GM12875 (cell line): ENCODE measurements around the gene TRIM49B.
"Not testable (repeated sequence)": the region's sequence is repeated elsewhere in the genome, so short reads cannot be mapped to it uniquely, and the experiment has no call there.

Source experiments
- H3K4me3 ChIP-seq: one replicate; pipeline ENCODE4 v1.5.1; 2011; ENCODE audit warnings: low read depth, low read length, control low read depth

Gene TRIM49B, protein sequence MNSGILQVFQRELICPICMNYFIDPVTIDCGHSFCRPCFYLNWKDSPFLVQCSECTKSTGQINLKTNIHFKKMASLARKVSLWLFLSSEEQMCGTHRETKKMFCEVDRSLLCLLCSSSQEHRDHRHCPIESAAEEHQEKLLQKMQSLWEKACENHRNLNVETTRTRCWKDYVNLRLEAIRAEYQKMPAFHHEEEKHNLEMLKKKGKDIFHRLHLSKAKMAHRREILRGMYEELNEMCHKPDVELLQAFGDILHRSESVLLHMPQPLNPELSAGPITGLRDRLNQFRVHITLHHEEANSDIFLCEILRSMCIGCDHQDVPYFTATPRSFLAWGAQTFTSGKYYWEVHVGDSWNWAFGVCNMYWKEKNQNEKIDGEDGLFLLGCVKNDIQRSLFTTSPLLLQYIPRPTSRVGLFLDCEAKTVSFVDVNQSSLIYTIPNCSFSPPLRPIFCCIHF

DNA sequence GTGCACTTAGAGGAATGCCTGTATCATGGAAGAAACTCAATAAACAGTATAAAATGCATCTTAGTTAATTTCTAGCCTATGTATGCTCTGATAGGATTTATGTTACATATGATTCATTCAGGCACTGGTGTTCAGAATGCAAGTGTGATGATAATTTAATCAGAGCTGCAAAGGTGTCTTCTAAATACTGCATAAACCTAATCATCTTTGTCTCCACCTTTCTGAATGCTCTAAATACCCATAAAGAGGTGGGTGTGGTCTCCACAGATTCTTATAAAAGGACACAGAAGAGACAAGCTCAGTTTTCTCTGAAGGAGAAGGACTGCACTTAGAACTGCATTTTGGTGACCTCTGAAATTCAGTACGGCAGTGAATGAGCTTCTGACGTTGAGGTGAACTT lies at the start of gene TRIM49B:
TSS of gene TRIM49B (plus strand) at position 301 of the 400 bp plus-strand sequence. CDS start 2,777 bp downstream, outside the sequence.
- not testable (repeated sequence) for H3K4me3 ChIP-seq

DNA sequence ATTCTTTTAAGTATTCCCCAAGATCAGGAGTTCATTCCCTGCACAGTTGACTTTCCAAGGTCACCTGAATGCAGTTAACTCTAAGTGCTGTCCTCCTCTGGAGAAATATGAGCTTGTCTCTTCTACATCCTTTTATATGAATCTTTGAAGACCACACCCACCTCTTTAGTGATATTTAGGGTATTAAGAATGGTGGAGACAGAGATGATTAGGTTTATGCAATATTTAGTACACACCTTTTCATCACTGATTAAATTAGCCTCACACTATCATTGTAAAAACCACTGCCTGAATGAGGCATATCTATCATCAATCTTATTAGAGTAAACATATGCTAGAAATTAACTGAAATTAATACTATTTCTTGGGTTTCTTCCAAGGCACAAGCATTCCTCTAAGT lies 44.8 kb upstream of the TRIM49B start, which contains the start of gene TRIM51G:
TSS of gene TRIM51G (minus strand) at position 101 of the 400 bp plus-strand sequence. CDS start 2,190 bp downstream, outside the sequence.
- not testable (repeated sequence) for H3K4me3 ChIP-seq

DNA sequence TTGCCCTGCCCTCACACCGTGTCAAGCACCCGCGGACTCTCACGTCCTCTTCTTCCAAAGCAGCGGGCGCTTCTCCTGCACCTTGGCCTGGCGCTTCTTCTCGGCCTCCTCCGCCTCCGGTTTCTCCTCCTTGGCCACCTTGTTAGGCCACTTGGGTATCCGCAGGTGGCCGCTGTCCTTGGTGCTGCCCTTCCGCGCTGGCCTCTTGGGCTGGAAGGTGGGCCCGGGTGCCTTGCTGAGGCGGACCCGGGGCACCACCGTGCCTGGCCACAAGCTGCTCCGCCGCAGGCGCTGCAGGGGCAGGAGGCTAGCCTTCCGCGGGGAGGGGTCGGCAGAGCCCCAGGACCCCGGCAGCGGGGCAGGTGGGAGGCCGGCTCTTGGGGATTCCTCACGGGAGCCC lies 19.6 kb downstream of the TRIM49B start:
- H3K4me3 ChIP-seq: not testable (repeated sequence)

- not testable (repeated sequence) for H3K4me3 ChIP-seq
Observed at GRCh38 chr11:49049821-49050220, 21.2 kb downstream of the TRIM49B start.

DNA sequence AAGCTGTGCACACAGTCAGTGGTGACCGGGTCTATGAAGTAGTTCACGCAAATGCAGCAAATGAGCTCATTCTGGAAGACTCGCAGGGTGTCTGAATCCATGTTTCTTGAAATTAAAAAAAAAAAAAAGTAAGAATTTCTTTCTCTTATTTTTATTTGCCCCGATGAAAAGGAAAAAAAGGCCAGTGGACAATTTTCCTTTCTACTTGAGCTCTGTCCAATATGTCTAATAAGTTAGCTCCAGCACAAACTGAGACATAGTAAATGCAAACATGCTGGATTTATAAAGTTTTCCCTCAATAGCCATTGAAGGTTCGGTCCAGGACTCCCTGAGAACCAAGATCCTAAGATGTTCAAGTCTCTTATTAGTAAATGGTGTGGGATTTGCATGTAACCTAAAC lies 30.4 kb downstream of the TRIM49B start, which contains the start of gene TRIM64C:
TSS of gene TRIM64C (minus strand) at position 101 of the 400 bp plus-strand sequence. CDS start at position 101, 0 bp downstream.
- H3K4me3 ChIP-seq: not testable (repeated sequence)

DNA sequence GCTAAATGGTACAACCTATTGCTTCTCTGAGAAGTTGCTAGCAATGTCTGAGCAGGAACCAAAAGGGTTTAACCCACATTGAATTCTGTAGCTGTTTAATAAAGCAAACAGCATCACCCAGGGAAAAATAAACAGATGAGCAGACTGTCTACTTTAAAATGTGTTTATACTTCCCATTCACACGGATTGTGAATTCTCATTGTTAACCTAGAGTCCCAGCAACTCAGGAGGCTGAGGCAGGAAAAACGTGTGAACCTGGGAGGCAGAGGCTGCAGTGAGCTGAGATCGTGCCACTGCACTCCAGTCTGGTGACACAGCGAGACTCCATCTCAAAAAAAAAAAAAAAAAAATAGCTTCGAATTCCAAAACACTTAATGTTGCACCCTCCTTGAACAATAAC lies 41.3 kb downstream of the TRIM49B start:
- not testable (repeated sequence) for H3K4me3 ChIP-seq
